IMR-90 (cell line): ENCODE results near the gene RASAL1. TPM values are rescaled to one million over a fixed set of nuclear protein-coding genes. Genes with fewer than 3 reads are reported as not detected.

Experiments used
- ATAC-seq: fragments of 200-7000 bp; cut with Tn5 transposase; 2 replicates; pipeline ENCODE4 v1.9.1; 2020; ENCODE audit warnings: low read depth, mild to moderate bottlenecking, moderate library complexity
- BruUV-seq: library from RNA; stranded (reverse); fragments of 400-500 nt; replicated peaks from 2 replicates; lab custom pipeline; 2021; lab: Mats Ljungman, UMichigan
- CTCF ChIA-PET: fragments of 300-600 bp; formaldehyde crosslinking; extraction: SDS; loops from one replicate; lab custom pipeline; 2021; ENCODE audit warnings: antibody characterized with exemption; lab: Yijun Ruan, JAX
- POLR2A ChIA-PET: fragments of 300-600 bp; sonication (Branson Sonifier 250); formaldehyde crosslinking; loops from one replicate; lab custom pipeline; 2022; ENCODE audit warnings: antibody characterized with exemption; ENCODE audit not compliant: unreplicated experiment; lab: Charles Lee
- DNase-seq: peaks from one replicate; pipeline ENCODE4 v3.0.0; 2013
- H2AFZ ChIP-seq: replicated peaks from 2 replicates; pipeline ENCODE3; 2013; ENCODE audit warnings: low read length, mild to moderate bottlenecking; ENCODE audit not compliant: poor library complexity
- H2AK5ac ChIP-seq: 2 replicates; pipeline ENCODE4 v1.6.1; 2013; ENCODE audit warnings: low read depth, low read length, inconsistent platforms
- H2AK9ac ChIP-seq: replicated peaks from 2 replicates; pipeline ENCODE3; 2013; ENCODE audit warnings: mild to moderate bottlenecking, low read depth, low read length, moderate library complexity; ENCODE audit not compliant: poor library complexity
- H2BK120ac ChIP-seq: 2 replicates; pipeline ENCODE4 v1.6.1; 2013; ENCODE audit warnings: low read depth, low read length, inconsistent platforms
- H2BK15ac ChIP-seq: 3 replicates; pipeline ENCODE4 v1.6.1; 2013; ENCODE audit warnings: low read depth, low read length, inconsistent platforms
- H2BK20ac ChIP-seq: 2 replicates; pipeline ENCODE4 v1.6.1; 2013; ENCODE audit warnings: low read depth, mild to moderate bottlenecking, inconsistent platforms, low read length, moderate library complexity
- H2BK5ac ChIP-seq: 2 replicates; pipeline ENCODE4 v1.6.1; 2013; ENCODE audit warnings: mild to moderate bottlenecking, low read depth, low read length, inconsistent platforms; ENCODE audit not compliant: poor library complexity, severe bottlenecking
- H3K14ac ChIP-seq: replicated peaks from 2 replicates; pipeline ENCODE4 v1.6.1; 2013; ENCODE audit warnings: low read depth, low read length, inconsistent platforms
- H3K18ac ChIP-seq: 2 replicates; pipeline ENCODE4 v1.6.1; 2013; ENCODE audit warnings: low read depth, low read length, control low read depth
- H3K23ac ChIP-seq: 2 replicates; pipeline ENCODE4 v1.6.1; 2013; ENCODE audit warnings: low read depth, low read length, inconsistent platforms
- H3K27ac ChIP-seq: 2 replicates; pipeline ENCODE4 v1.5.1; 2013; ENCODE audit warnings: mild to moderate bottlenecking, control low read depth, low read length; ENCODE audit not compliant: insufficient read depth
- H3K27me3 ChIP-seq: 2 replicates; pipeline ENCODE4 v1.6.1; 2013; ENCODE audit warnings: low read length; ENCODE audit not compliant: control insufficient read depth, insufficient read depth
- H3K36me3 ChIP-seq: 2 replicates; pipeline ENCODE4 v1.6.1; 2013; ENCODE audit warnings: low read length, mixed read lengths; ENCODE audit not compliant: control insufficient read depth, insufficient read depth
- H3K4ac ChIP-seq: 2 replicates; pipeline ENCODE4 v1.6.1; 2013; ENCODE audit warnings: low read depth, low read length, inconsistent platforms
- H3K4me1 ChIP-seq: 2 replicates; pipeline ENCODE4 v1.6.1; 2013; ENCODE audit warnings: low read length, mixed read lengths; ENCODE audit not compliant: control insufficient read depth, insufficient read depth
- H3K4me2 ChIP-seq: 2 replicates; pipeline ENCODE4 v1.6.1; 2013; ENCODE audit warnings: low read depth, mild to moderate bottlenecking, control low read depth, low read length, moderate library complexity
- H3K4me3 ChIP-seq: 2 replicates; pipeline ENCODE4 v1.5.1; 2013; ENCODE audit warnings: low read depth, mild to moderate bottlenecking, control low read depth, low read length, moderate library complexity; ENCODE audit not compliant: insufficient read depth
- H3K56ac ChIP-seq: 2 replicates; pipeline ENCODE4 v1.6.1; 2013; ENCODE audit warnings: low read length, inconsistent platforms; ENCODE audit not compliant: insufficient read depth; ENCODE audit errors: extremely low read depth
- H3K79me1 ChIP-seq, 2 experiments: 2 replicates each; pipeline ENCODE4 v1.6.1; 2013; ENCODE audit warnings: low read length in 2 of 2, inconsistent platforms in 1 of 2, low read depth in 1 of 2
- H3K9ac ChIP-seq: 2 replicates; pipeline ENCODE4 v1.6.1; 2013; ENCODE audit warnings: low read depth, low read length, control low read depth
- H3K9me1 ChIP-seq: 2 replicates; pipeline ENCODE4 v1.6.1; 2013; ENCODE audit warnings: low read length, inconsistent platforms; ENCODE audit not compliant: insufficient read depth
- H3K9me3 ChIP-seq: 2 replicates; pipeline ENCODE4 v1.6.1; 2013; ENCODE audit warnings: low read length; ENCODE audit not compliant: control insufficient read depth, insufficient read depth
- H4K20me1 ChIP-seq: 2 replicates; pipeline ENCODE4 v1.6.1; 2013; ENCODE audit warnings: low read length, inconsistent platforms; ENCODE audit not compliant: insufficient read depth
- H4K5ac ChIP-seq: 2 replicates; pipeline ENCODE4 v1.6.1; 2013; ENCODE audit warnings: mild to moderate bottlenecking, low read depth, low read length, control low read depth
- H4K8ac ChIP-seq, 2 experiments: 2 replicates each; pipeline ENCODE4 v1.6.1; 2013; ENCODE audit warnings: low read depth in 2 of 2, low read length in 2 of 2, control low read depth in 1 of 2, inconsistent platforms in 1 of 2
- H4K91ac ChIP-seq: 2 replicates; pipeline ENCODE4 v1.6.1; 2013; ENCODE audit warnings: low read depth, low read length, inconsistent platforms; ENCODE audit not compliant: insufficient read depth
- CEBPB ChIP-seq: IDR thresholded peaks from 2 replicates; pipeline ENCODE4 v1.6.1; 2012; ENCODE audit warnings: low read depth, low read length, improper control_type of control experiment
- CHD1 ChIP-seq: IDR thresholded peaks from 2 replicates; pipeline ENCODE4 v1.6.1; 2012; ENCODE audit warnings: low read depth, low read length, improper control_type of control experiment
- MAFK ChIP-seq: IDR thresholded peaks from 2 replicates; pipeline ENCODE4 v1.6.1; 2012; ENCODE audit warnings: low read depth, low read length, improper control_type of control experiment
- MAZ ChIP-seq: IDR thresholded peaks from 2 replicates; pipeline ENCODE4 v1.6.1; 2012; ENCODE audit warnings: low read depth, mild to moderate bottlenecking, low read length, improper control_type of control experiment, moderate library complexity, borderline replicate concordance
- MXI1 ChIP-seq: IDR thresholded peaks from 2 replicates; pipeline ENCODE4 v1.6.1; 2012; ENCODE audit warnings: low read depth, mild to moderate bottlenecking, low read length, moderate library complexity, borderline replicate concordance
- NFE2L2 ChIP-seq: fragments of 150-350 bp; IDR thresholded peaks from 2 replicates; pipeline ENCODE4 v1.6.1; 2016; ENCODE audit warnings: low read depth, mild to moderate bottlenecking, low read length
- RAD21 ChIP-seq: IDR thresholded peaks from 2 replicates; pipeline ENCODE4 v1.6.1; 2012; ENCODE audit warnings: low read length, improper control_type of control experiment
- RCOR1 ChIP-seq: IDR thresholded peaks from 2 replicates; pipeline ENCODE4 v1.6.1; 2012; ENCODE audit warnings: mild to moderate bottlenecking, low read length, improper control_type of control experiment; ENCODE audit not compliant: insufficient replicate concordance
- SMC3 ChIP-seq: fragments of 150-350 bp; IDR thresholded peaks from 2 replicates; pipeline ENCODE4 v1.6.1; 2016; ENCODE audit warnings: low read depth, mild to moderate bottlenecking, antibody characterized with exemption, low read length, moderate library complexity
- USF2 ChIP-seq: fragments of 150-350 bp; IDR thresholded peaks from 2 replicates; pipeline ENCODE4 v1.6.1; 2017; ENCODE audit warnings: mild to moderate bottlenecking, antibody characterized with exemption, low read length, low read depth
- WGBS, 2 experiments: methylation state at CpG; one replicate each; pipeline versions ENCODE4 v1.1.5 to v1.1.7; 2013; ENCODE audit warnings: missing lambda C conversion rate in 2 of 2; ENCODE audit not compliant: insufficient read length in 1 of 2; ENCODE audit errors: extremely low coverage in 2 of 2; 5-methylcytosine and 5-hydroxymethylcytosine counted together
- dilution Hi-C: fragments of 300-500 bp; cut with HindIII; formaldehyde crosslinking; loops from one replicate; pipeline ENCODE4 v1.14.3; 2018; ENCODE audit warnings: low sequenced_read_pairs; ENCODE audit not compliant: unreplicated experiment
- in situ Hi-C: fragments of 300-500 bp; cut with MboI; formaldehyde crosslinking; loops from 3 replicates; pipeline ENCODE4 v1.14.3; 2019; ENCODE audit warnings: low sequenced_read_pairs, inconsistent platforms, mixed read lengths
- intact Hi-C: fragments of 100-400 bp; cut with micrococcal nuclease; formaldehyde crosslinking; loops from 2 replicates; pipeline ENCODE4 v1.10.0; 2022
- polyA plus RNA-seq, 3 experiments: library from polyadenylated mRNA; depleted of rRNA; stranded (reverse); fragments of >200 nt; gene quantifications; 2 replicates each; pipeline ENCODE4 v1.2.3, GENCODE V29; 2012; ENCODE audit warnings: low replicate concordance in 1 of 3
- total RNA-seq: library from RNA; depleted of rRNA; stranded (reverse); fragments of >200 nt; gene quantifications from 2 replicates; pipeline ENCODE4 v1.2.3, GENCODE V29; 2012
- TF ChIP-seq, protein P1 (sequence below): conservative IDR thresholded peaks from 2 replicates; pipeline ENCODE4 v1.5.1; 2012; ENCODE audit warnings: mild to moderate bottlenecking, low read depth, low read length, improper control_type of control experiment
- TF ChIP-seq, protein P2 (sequence below): fragments of 150-350 bp; IDR thresholded peaks from 2 replicates; pipeline ENCODE4 v1.6.1; 2016; ENCODE audit warnings: low read depth, mild to moderate bottlenecking, low read length, moderate library complexity, borderline replicate concordance

Gene RASAL1
- total and polyA plus RNA-seq, 2 of the 4 experiments (the other 2 are of a cell fraction) = not detected

GRCh38 chr12:113113397-113113796, 22.2 kb downstream of the RASAL1 start:
- H3K36me3 ChIP-seq = no peaks in the 10 kb centered on the region
- TF ChIP-seq NFE2L2 (no peak), MAZ (no peak), CEBPB (no peak), RAD21 (no peak), CHD1 (no peak), USF2 (no peak), RCOR1 (no peak), MXI1 (no peak), SMC3 (no peak), MAFK (no peak)
- TF ChIP-seq, protein P1, sequence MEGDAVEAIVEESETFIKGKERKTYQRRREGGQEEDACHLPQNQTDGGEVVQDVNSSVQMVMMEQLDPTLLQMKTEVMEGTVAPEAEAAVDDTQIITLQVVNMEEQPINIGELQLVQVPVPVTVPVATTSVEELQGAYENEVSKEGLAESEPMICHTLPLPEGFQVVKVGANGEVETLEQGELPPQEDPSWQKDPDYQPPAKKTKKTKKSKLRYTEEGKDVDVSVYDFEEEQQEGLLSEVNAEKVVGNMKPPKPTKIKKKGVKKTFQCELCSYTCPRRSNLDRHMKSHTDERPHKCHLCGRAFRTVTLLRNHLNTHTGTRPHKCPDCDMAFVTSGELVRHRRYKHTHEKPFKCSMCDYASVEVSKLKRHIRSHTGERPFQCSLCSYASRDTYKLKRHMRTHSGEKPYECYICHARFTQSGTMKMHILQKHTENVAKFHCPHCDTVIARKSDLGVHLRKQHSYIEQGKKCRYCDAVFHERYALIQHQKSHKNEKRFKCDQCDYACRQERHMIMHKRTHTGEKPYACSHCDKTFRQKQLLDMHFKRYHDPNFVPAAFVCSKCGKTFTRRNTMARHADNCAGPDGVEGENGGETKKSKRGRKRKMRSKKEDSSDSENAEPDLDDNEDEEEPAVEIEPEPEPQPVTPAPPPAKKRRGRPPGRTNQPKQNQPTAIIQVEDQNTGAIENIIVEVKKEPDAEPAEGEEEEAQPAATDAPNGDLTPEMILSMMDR = no peak
- TF ChIP-seq, protein P2, sequence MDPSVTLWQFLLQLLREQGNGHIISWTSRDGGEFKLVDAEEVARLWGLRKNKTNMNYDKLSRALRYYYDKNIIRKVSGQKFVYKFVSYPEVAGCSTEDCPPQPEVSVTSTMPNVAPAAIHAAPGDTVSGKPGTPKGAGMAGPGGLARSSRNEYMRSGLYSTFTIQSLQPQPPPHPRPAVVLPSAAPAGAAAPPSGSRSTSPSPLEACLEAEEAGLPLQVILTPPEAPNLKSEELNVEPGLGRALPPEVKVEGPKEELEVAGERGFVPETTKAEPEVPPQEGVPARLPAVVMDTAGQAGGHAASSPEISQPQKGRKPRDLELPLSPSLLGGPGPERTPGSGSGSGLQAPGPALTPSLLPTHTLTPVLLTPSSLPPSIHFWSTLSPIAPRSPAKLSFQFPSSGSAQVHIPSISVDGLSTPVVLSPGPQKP = no peak
- 50% methylated on average over 1 of the region's 2 CpGs; no CpG with 5 or more reads in 1 of the 2 experiments for WGBS, 2 experiments
- no peak overlapping the region for H2BK15ac ChIP-seq
- H2BK5ac ChIP-seq = no peak overlapping the region
- H2AK9ac ChIP-seq = no peak overlapping the region
- no peak for DNase-seq
- H4K8ac ChIP-seq = no peak overlapping the region
- dilution Hi-C loops = no loop called here
- intact Hi-C loops = no loop called here
- no peak overlapping the region for H3K4me3 ChIP-seq
- no peaks in the 10 kb centered on the region for H4K20me1 ChIP-seq
- no peak overlapping the region for H3K4me2 ChIP-seq
- no peak overlapping the region for H3K14ac ChIP-seq
- peaks cover 4% of the 10 kb centered on the region; the same call in 1 of the 2 replicates for H3K27me3 ChIP-seq
- no peak overlapping the region for H4K91ac ChIP-seq
- no peak overlapping the region for H2BK120ac ChIP-seq
- H3K23ac ChIP-seq = no peak overlapping the region
- no peaks in the 10 kb centered on the region for H3K79me1 ChIP-seq
- no TSS peak for BruUV-seq
- ChIA-PET CTCF (no interaction called here), POLR2A (no interaction called here)
- ATAC-seq = no peak
- no peaks in the 10 kb centered on the region for H3K9me1 ChIP-seq
- in situ Hi-C loops = no loop called here
- H3K27ac ChIP-seq = no peak overlapping the region
- H3K4ac ChIP-seq = no peak overlapping the region
- no peak overlapping the region for H2BK20ac ChIP-seq
- no peak overlapping the region for H4K5ac ChIP-seq
- no peak overlapping the region for H3K56ac ChIP-seq
- no peak overlapping the region for H3K18ac ChIP-seq
- no peaks in the 10 kb centered on the region for H3K4me1 ChIP-seq
- no peak overlapping the region for H2AK5ac ChIP-seq
- H3K9me3 ChIP-seq = no peaks in the 10 kb centered on the region
- no peak overlapping the region for H3K9ac ChIP-seq
- no peak overlapping the region for H2AFZ ChIP-seq
